Skeletal muscle cell (primary cell): ENCODE measurements around the gene SPOCK3.
A peak's percentile ranks its signal among the peaks of the same experiment; 100 is the strongest.

Source experiments
- DNase-seq: peaks from one replicate; pipeline ENCODE4 v3.0.0-alpha.2; 2010; ENCODE audit warnings: low read depth
- H3K4me3 ChIP-seq: 2 replicates; pipeline ENCODE4 v1.5.1; 2011; ENCODE audit warnings: low read depth, mild to moderate bottlenecking, control low read depth, low read length, moderate library complexity

Gene SPOCK3

GRCh38 chr4:167079762-167080161 lies 154.5 kb downstream of the SPOCK3 start:
- no peak for DNase-seq
- no peak overlapping the region for H3K4me3 ChIP-seq

GRCh38 chr4:167052631-167053091 lies 181.6 kb downstream of the SPOCK3 start:
- no peak overlapping the region for H3K4me3 ChIP-seq
- no peak for DNase-seq

- no peak for DNase-seq
Measured at GRCh38 chr4:167049257-167049656, 185.0 kb downstream of the SPOCK3 start.

GRCh38 chr4:167041524-167041923 lies 192.8 kb downstream of the SPOCK3 start:
- H3K4me3 ChIP-seq: no peak overlapping the region
- DNase-seq: no peak

More at GRCh38 chr4:167049257-167049656, 185.0 kb downstream of the SPOCK3 start:
- H3K4me3 ChIP-seq: no peak overlapping the region

- no peak for DNase-seq
- no peak overlapping the region for H3K4me3 ChIP-seq
Measured at GRCh38 chr4:167035390-167035789, 198.9 kb downstream of the SPOCK3 start.

- no peak overlapping the region for H3K4me3 ChIP-seq
- no peak for DNase-seq
Measured at GRCh38 chr4:167034983-167035382, 199.3 kb downstream of the SPOCK3 start.

- DNase-seq: peak; percentile 41
- H3K4me3 ChIP-seq: no peak overlapping the region
Measured at GRCh38 chr4:167032871-167033270, 201.4 kb downstream of the SPOCK3 start.

GRCh38 chr4:167031534-167032156 lies 202.6 kb downstream of the SPOCK3 start:
- H3K4me3 ChIP-seq: no peak overlapping the region
- DNase-seq: no peak

- DNase-seq: no peak
Measured at GRCh38 chr4:167028976-167029375, 205.3 kb downstream of the SPOCK3 start.

GRCh38 chr4:167025670-167026069 lies 208.6 kb downstream of the SPOCK3 start:
- H3K4me3 ChIP-seq: no peak overlapping the region
- DNase-seq: no peak

More at GRCh38 chr4:167028976-167029375, 205.3 kb downstream of the SPOCK3 start:
- no peak overlapping the region for H3K4me3 ChIP-seq

- no peak overlapping the region for H3K4me3 ChIP-seq
- DNase-seq: no peak
Measured at GRCh38 chr4:167023364-167023925, 210.8 kb downstream of the SPOCK3 start.

- no peak overlapping the region for H3K4me3 ChIP-seq
- no peak for DNase-seq
Measured at GRCh38 chr4:167021545-167022155, 212.6 kb downstream of the SPOCK3 start.

- DNase-seq: no peak
- no peak overlapping the region for H3K4me3 ChIP-seq
Measured at GRCh38 chr4:167020410-167020809, 213.9 kb downstream of the SPOCK3 start.

- H3K4me3 ChIP-seq: no peak overlapping the region
- no peak for DNase-seq
Measured at GRCh38 chr4:167014944-167015343, 219.3 kb downstream of the SPOCK3 start.

GRCh38 chr4:167003326-167003725 lies 231.0 kb downstream of the SPOCK3 start:
- H3K4me3 ChIP-seq: no peak overlapping the region
- no peak for DNase-seq

- DNase-seq: peak; percentile 9
Measured at GRCh38 chr4:167000141-167000852, 234.0 kb downstream of the SPOCK3 start.

GRCh38 chr4:166996216-166996615 lies 238.1 kb downstream of the SPOCK3 start:
- H3K4me3 ChIP-seq: no peak overlapping the region
- no peak for DNase-seq

More at GRCh38 chr4:167000141-167000852, 234.0 kb downstream of the SPOCK3 start:
- no peak overlapping the region for H3K4me3 ChIP-seq

GRCh38 chr4:166994686-166995085 lies 239.6 kb downstream of the SPOCK3 start:
- H3K4me3 ChIP-seq: no peak overlapping the region
- DNase-seq: no peak

- no peak for DNase-seq
- no peak overlapping the region for H3K4me3 ChIP-seq
Measured at GRCh38 chr4:166991006-166991561, 243.2 kb downstream of the SPOCK3 start.

GRCh38 chr4:166989886-166990285 lies 244.4 kb downstream of the SPOCK3 start:
- no peak overlapping the region for H3K4me3 ChIP-seq
- no peak for DNase-seq
